Fibroblast of skin of back (primary cell): ENCODE measurements around the gene NRXN3.

Experiments
- DNase-seq: peaks from one replicate; pipeline ENCODE4 v3.0.0-alpha.2; 2013

The NRXN3 gene

GRCh38 chr14:78588906-78589305, 418.7 kb downstream of the NRXN3 start:
- DNase-seq, result no peak

- DNase-seq, result no peak
Observed at GRCh38 chr14:78592616-78593219, 422.5 kb downstream of the NRXN3 start.

GRCh38 chr14:78593949-78594348, 423.8 kb downstream of the NRXN3 start:
- DNase-seq, result no peak

- peak; percentile 16 for DNase-seq
Observed at GRCh38 chr14:78595797-78596196, 425.6 kb downstream of the NRXN3 start.

GRCh38 chr14:78598046-78598920, 428.1 kb downstream of the NRXN3 start:
- peak; percentile 62 for DNase-seq

DNA sequence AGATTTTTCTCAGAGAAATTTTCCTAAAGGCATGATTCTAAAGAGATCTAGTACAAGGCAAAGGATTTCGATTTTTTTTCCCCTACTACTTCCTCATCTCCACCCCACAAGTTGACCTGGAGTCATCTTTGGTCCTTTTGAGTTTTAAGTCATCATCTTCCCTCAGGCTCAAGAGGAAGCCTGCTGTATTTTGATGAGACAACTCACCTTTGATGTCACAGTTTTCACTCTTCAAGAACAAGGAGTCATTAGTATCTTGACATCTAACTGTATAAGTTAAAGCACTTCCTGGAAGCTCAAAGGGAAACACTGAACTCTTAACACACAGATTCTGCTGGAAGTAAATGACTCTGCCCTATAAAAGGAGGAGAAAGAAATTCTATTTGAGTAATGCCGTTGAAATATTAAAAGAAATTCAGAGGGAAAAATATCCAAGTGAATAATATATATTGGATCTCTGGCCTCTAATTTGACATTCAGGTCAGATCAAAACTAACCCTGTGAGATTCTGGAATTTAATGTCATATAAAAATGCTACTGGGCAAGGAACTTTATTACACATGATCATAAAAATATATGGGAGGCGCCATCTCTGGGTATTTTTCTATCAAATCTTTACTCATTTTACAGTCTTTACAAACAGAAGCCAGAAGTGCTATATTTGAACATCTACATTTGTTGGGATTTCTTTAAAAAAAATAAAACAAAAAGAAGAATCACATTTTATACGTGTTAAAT, 435.0 kb downstream of the NRXN3 start:
- DNase-seq, result no peak

GRCh38 chr14:78605897-78606500, 435.8 kb downstream of the NRXN3 start:
- DNase-seq, result peak; percentile 96

GRCh38 chr14:78608998-78609787, 439.0 kb downstream of the NRXN3 start:
- DNase-seq, result no peak

- DNase-seq, result no peak
Observed at GRCh38 chr14:78610994-78611393, 440.8 kb downstream of the NRXN3 start.

- no peak for DNase-seq
Observed at GRCh38 chr14:78611796-78612571, 441.8 kb downstream of the NRXN3 start.

DNA sequence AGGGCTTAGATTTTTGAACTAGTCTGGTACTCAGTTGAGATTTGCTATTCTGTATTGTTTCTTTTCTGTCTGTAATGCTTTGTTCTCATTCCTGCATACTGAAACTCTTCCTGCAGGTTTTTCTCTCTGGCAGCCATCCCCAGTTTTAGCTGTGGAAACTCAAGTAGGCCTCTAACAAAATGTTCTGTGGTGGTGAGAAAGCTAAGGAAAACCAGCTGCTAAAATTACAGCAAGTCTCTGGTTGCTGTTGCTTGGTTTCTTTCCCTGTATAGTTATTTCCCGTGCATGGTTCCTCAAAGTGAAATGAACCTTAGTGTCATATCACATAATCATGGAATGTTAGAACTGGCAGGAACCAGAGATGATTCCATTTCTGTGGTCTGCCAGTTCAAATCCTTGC, 442.5 kb downstream of the NRXN3 start:
- no peak for DNase-seq

- DNase-seq, result no peak
Observed at GRCh38 chr14:78614593-78614992, 444.4 kb downstream of the NRXN3 start.

GRCh38 chr14:78617735-78618134, 447.6 kb downstream of the NRXN3 start:
- no peak for DNase-seq

DNA sequence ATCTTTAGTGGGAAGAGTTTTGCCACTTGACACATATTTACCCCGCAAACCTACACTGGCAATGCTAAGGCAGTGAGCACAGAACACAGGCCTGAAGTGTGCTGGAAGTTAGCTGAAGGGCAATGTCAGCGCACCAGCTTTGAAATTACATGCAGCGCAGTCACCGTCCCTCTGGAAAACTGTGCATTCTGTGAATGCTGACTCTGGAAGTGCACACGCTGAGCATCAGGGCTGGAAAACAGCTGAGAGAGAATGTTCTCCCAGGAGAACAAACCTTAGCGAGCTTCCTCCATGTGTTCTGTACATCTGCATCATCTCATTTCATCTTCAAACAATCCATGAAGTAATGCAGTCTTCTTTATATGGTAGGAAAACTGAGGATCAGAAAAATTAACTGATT, 448.2 kb downstream of the NRXN3 start:
- no peak for DNase-seq

DNA sequence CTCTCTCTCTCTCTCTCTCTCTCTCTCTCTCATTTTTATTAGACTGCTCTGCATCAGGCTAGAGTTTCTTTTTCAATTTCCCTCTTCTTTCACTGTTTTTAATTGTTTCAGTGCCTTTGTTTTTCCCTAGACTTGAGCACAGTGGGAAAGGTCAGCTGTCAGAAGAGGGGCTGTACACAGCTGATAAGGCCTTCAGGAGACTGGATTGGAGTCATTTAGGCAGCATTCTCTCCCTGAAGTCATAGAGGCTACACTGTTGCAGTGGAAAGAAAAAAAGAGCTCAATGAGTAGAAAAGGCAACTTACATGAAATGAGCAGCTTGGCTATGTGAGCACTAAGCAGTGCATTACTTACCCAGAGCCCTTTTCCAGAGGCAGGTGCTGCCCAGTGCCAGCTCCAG, 456.9 kb downstream of the NRXN3 start:
- DNase-seq, result no peak

DNA sequence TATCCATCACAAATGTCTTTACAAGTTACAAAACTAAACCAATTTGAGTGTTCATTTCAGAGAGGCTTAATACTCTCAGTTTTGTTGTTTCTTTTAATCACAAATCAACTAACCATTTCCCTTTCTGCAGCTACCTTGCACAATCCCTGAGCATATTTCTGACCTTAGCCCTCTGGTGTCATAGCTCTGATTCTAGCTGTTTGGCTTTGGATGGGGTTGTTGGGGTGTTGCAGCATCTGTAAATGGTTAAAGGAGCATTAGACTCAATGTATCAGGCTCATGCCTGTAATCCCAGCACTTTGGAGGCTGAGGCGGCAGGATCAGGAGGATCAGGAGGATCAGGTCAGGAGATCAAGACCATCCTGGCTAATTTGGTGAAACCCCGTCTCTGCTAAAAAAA, 461.4 kb downstream of the NRXN3 start:
- DNase-seq, result no peak

- no peak for DNase-seq
Observed at GRCh38 chr14:78633752-78634151, 463.6 kb downstream of the NRXN3 start.

DNA sequence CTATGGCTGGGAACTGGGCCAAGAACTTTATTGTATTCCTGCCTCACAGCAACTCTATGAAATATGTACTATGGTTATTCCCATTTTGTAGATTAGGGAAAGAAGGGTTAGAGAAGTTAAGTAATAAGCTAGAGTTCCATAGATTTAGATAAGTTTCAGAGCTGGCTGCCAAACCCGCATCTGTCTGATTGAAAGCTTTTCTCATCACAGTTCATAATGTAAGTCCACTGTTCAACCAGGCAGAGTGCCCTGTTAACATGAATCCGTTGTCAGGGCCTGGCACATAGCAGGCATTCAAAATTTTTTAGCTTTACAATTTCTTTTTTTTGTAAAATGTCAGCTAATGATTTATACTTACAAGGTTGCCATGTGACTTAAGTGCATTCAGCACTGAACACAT, 467.3 kb downstream of the NRXN3 start:
- DNase-seq, result no peak

DNA sequence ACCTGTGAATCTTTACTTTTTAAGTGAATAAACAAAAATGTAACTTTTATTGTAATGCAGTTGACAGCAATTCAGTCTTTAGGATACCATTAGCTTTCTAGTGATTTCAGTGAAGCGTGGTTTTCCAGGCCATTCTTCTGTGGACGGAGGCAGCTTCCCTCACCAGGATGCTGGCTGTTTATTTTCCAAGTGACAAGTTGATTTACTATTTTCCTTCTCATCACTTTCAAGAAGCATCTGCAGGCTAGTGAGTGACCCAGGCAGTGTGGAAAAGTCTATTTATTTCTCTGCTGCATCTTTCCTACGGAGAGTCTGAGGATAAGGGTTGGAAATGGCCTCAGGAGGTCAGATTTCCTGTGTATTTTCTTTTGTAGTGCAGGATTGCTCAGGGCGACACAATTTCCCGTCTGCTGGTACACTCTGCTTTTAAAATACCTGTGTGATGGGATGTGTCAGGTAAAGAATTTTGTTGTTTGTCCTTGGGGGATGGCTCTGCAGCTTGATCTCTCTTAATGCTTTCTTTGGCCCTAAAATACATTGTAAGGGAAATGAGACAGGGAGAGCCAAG, 467.8 kb downstream of the NRXN3 start:
- no peak for DNase-seq

DNA sequence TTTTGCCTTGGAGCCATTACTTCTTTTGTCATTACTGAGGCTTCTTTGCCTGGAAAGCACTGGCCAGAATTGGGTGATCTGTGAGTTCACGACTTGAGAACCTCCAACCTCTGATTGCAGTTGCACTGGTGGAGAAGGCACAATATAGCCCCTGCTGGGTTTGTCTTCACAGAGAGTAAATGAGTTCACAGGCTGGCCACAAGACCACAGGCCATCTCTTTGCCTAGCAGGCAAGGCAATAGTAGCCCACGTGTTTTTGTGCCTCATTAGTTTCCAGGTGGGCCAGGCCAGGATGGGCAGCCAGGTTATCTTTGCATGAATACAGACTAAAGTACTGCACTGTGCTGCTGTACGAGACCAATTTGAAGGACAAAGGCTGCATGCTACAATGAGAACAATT, 468.8 kb downstream of the NRXN3 start:
- DNase-seq, result no peak
